Measurements from ENCODE around the gene OSTC.

- TF ChIP-seq, protein P1, sequence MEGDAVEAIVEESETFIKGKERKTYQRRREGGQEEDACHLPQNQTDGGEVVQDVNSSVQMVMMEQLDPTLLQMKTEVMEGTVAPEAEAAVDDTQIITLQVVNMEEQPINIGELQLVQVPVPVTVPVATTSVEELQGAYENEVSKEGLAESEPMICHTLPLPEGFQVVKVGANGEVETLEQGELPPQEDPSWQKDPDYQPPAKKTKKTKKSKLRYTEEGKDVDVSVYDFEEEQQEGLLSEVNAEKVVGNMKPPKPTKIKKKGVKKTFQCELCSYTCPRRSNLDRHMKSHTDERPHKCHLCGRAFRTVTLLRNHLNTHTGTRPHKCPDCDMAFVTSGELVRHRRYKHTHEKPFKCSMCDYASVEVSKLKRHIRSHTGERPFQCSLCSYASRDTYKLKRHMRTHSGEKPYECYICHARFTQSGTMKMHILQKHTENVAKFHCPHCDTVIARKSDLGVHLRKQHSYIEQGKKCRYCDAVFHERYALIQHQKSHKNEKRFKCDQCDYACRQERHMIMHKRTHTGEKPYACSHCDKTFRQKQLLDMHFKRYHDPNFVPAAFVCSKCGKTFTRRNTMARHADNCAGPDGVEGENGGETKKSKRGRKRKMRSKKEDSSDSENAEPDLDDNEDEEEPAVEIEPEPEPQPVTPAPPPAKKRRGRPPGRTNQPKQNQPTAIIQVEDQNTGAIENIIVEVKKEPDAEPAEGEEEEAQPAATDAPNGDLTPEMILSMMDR (IDR thresholded peaks at IDR 0.05; ENCODE audit: insufficient read depth, low read length), result no peak
- TF ChIP-seq, protein P2, sequence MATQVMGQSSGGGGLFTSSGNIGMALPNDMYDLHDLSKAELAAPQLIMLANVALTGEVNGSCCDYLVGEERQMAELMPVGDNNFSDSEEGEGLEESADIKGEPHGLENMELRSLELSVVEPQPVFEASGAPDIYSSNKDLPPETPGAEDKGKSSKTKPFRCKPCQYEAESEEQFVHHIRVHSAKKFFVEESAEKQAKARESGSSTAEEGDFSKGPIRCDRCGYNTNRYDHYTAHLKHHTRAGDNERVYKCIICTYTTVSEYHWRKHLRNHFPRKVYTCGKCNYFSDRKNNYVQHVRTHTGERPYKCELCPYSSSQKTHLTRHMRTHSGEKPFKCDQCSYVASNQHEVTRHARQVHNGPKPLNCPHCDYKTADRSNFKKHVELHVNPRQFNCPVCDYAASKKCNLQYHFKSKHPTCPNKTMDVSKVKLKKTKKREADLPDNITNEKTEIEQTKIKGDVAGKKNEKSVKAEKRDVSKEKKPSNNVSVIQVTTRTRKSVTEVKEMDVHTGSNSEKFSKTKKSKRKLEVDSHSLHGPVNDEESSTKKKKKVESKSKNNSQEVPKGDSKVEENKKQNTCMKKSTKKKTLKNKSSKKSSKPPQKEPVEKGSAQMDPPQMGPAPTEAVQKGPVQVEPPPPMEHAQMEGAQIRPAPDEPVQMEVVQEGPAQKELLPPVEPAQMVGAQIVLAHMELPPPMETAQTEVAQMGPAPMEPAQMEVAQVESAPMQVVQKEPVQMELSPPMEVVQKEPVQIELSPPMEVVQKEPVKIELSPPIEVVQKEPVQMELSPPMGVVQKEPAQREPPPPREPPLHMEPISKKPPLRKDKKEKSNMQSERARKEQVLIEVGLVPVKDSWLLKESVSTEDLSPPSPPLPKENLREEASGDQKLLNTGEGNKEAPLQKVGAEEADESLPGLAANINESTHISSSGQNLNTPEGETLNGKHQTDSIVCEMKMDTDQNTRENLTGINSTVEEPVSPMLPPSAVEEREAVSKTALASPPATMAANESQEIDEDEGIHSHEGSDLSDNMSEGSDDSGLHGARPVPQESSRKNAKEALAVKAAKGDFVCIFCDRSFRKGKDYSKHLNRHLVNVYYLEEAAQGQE (IDR thresholded peaks at IDR 0.05; ENCODE audit: insufficient replicate concordance, low read depth), result no peak
Measured at GRCh38 chr4:108602163-108602562, 48.2 kb upstream of the OSTC start.

Measured in HL-60 (cell line).